DOHH2 (cell line): Measurements from ENCODE around the gene H6PD.

ENCODE experiments used
- H3F3A ChIP-seq: fragments of 200-600 bp; sonication (generic), shearing (Covaris generic); 2 replicates; pipeline ENCODE4 v1.6.0; 2016; ENCODE audit warnings: antibody characterized with exemption, mild to moderate bottlenecking; ENCODE audit not compliant: control insufficient read depth, insufficient read depth
- H3K27ac ChIP-seq: fragments of 200-600 bp; sonication (generic); 2 replicates; pipeline ENCODE4 v1.5.1; 2014; ENCODE audit warnings: low read depth, mild to moderate bottlenecking, low read length, moderate library complexity
- H3K27me3 ChIP-seq: fragments of 200-600 bp; sonication (generic); 2 replicates; pipeline ENCODE4 v1.6.1; 2014; ENCODE audit warnings: mild to moderate bottlenecking, low read length, mixed read lengths; ENCODE audit not compliant: control insufficient read depth
- H3K36me3 ChIP-seq: fragments of 200-600 bp; sonication (generic); 2 replicates; pipeline ENCODE4 v1.6.1; 2014; ENCODE audit warnings: mild to moderate bottlenecking, low read length, moderate library complexity, mixed read lengths; ENCODE audit not compliant: control insufficient read depth
- H3K4me1 ChIP-seq: fragments of 200-600 bp; sonication (generic); 2 replicates; pipeline ENCODE4 v1.6.1; 2014; ENCODE audit warnings: mild to moderate bottlenecking, low read length, mixed read lengths; ENCODE audit not compliant: control insufficient read depth
- H3K4me2 ChIP-seq: fragments of 200-600 bp; sonication (generic); 2 replicates; pipeline ENCODE4 v1.6.0; 2014; ENCODE audit warnings: mild to moderate bottlenecking, low read length, moderate library complexity
- H3K4me3 ChIP-seq: fragments of 200-600 bp; sonication (generic); 2 replicates; pipeline ENCODE4 v1.5.1; 2014; ENCODE audit warnings: mild to moderate bottlenecking, low read length, mixed read lengths
- H3K79me2 ChIP-seq: fragments of 200-600 bp; sonication (generic); 2 replicates; pipeline ENCODE4 v1.6.1; 2014; ENCODE audit warnings: mild to moderate bottlenecking, low read length, mixed read lengths; ENCODE audit not compliant: control insufficient read depth
- H3K9me2 ChIP-seq: fragments of 200-600 bp; sonication (generic); replicated peaks from 2 replicates; pipeline ENCODE4 v1.6.1; 2014; ENCODE audit warnings: mild to moderate bottlenecking, low read length, mixed read lengths; ENCODE audit not compliant: control insufficient read depth
- H3K9me3 ChIP-seq: fragments of 200-600 bp; sonication (generic); 2 replicates; pipeline ENCODE4 v1.6.1; 2014; ENCODE audit warnings: antibody characterized with exemption, low read length, mixed read lengths; ENCODE audit not compliant: control insufficient read depth, insufficient read depth
- H4K20me1 ChIP-seq: fragments of 200-600 bp; sonication (generic); 2 replicates; pipeline ENCODE4 v1.6.0; 2014; ENCODE audit warnings: low read depth, mild to moderate bottlenecking, antibody characterized with exemption, low read length, moderate library complexity; ENCODE audit not compliant: control insufficient read depth, insufficient read depth
- EZH2phosphoT487 ChIP-seq: fragments of 200-600 bp; sonication (generic); IDR thresholded peaks from 2 replicates; pipeline ENCODE4 v1.6.1; 2017; ENCODE audit warnings: borderline replicate concordance, mild to moderate bottlenecking, antibody characterized with exemption, low read length, moderate library complexity, mixed read lengths
- TF ChIP-seq, protein P1 (sequence below): fragments of 200-600 bp; sonication (generic); IDR thresholded peaks from one replicate; pipeline ENCODE4 v1.5.1; 2014; ENCODE audit warnings: antibody characterized with exemption, mild to moderate bottlenecking, low read depth, low read length; ENCODE audit not compliant: poor library complexity, severe bottlenecking

The H6PD gene

DNA sequence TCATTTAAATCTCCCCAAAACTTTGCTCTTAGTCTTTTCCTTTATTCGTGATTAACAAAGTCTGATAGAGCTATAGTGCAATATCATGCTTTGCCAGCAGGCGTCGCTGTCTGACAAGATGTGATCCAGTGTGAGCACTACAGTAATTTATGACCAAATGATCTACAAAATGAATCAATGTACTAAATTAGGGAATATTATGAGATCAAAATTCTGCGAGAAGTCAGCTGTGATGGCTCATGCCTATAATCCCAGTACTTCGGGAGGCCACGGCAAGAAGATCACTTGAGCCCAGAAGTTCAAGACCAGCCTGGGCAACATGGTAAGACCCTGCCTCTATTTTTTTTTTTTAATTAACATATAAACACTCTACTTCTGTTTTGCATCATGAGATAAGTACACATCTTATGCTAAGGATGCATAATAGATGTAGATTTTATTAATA is 54.5 kb downstream of the H6PD start:
- TF ChIP-seq, protein P1, sequence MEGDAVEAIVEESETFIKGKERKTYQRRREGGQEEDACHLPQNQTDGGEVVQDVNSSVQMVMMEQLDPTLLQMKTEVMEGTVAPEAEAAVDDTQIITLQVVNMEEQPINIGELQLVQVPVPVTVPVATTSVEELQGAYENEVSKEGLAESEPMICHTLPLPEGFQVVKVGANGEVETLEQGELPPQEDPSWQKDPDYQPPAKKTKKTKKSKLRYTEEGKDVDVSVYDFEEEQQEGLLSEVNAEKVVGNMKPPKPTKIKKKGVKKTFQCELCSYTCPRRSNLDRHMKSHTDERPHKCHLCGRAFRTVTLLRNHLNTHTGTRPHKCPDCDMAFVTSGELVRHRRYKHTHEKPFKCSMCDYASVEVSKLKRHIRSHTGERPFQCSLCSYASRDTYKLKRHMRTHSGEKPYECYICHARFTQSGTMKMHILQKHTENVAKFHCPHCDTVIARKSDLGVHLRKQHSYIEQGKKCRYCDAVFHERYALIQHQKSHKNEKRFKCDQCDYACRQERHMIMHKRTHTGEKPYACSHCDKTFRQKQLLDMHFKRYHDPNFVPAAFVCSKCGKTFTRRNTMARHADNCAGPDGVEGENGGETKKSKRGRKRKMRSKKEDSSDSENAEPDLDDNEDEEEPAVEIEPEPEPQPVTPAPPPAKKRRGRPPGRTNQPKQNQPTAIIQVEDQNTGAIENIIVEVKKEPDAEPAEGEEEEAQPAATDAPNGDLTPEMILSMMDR = peak; percentile 92
- no peak for TF ChIP-seq EZH2phosphoT487
- Histone ChIP-seq H3K9me3 (peaks cover 21% of the 10 kb centered on the region), H3K4me2 (no peak overlapping the region), H3K4me1 (peaks cover 14% of the 10 kb centered on the region), H3K4me3 (no peak overlapping the region), H3K79me2 (peaks cover 10% of the 10 kb centered on the region), H3K9me2 (no peaks in the 10 kb centered on the region), H3K36me3 (no peaks in the 10 kb centered on the region), H3K27me3 (peaks cover 6% of the 10 kb centered on the region), H3K27ac (no peak overlapping the region), H4K20me1 (peaks cover 4% of the 10 kb centered on the region; the same call in 1 of the 2 replicates), H3F3A (peaks cover 2% of the 10 kb centered on the region; the same call in 1 of the 2 replicates)

DNA sequence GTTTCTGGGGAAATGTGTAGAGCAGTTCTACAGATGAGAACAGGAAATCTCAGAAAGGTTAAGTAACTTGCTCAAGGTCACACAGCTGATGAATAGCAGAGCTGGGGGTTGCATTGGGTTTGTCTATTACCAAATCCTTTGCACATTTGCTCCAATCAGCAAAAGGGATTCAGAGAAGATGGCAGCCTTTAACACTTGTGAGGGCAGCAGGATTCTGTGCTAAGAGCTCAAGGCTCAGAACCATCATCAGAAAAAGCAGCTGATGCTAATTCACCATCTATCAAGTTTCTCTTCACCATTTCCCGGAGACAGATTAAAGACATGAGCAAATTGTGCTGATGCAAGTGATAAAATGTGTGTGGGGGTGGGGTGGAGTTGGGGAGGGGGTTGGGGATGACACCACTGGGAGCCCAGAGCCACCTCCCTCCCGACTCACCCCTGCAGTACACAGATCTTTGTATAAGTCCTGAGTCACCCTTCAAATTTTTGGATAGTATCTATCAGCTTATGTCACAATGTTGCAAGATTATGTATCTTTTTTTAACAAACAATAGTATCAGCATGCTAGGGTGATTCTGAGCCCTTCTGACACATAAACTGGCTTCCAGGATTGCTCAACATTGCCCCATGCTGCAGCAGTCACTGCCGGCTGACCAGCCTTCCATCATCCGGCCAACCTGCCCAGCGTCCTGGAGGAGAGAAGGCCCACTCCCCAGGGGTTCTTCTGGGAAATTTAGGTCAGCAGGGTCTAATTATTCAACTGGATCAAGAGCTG is 55.3 kb downstream of the H6PD start:
- peaks cover 6% of the 10 kb centered on the region for H3K27me3 ChIP-seq
- H3K27ac ChIP-seq = no peak overlapping the region
- no peak overlapping the region for H3K4me3 ChIP-seq
- H3K4me2 ChIP-seq = no peak overlapping the region
- no peaks in the 10 kb centered on the region for H3K9me2 ChIP-seq
- H4K20me1 ChIP-seq = peaks cover 9% of the 10 kb centered on the region; the same call in 1 of the 2 replicates
- H3K36me3 ChIP-seq = no peaks in the 10 kb centered on the region
- peaks cover 22% of the 10 kb centered on the region for H3K4me1 ChIP-seq
- TF ChIP-seq, protein P1 = no peak
- TF ChIP-seq EZH2phosphoT487 = no peak
- H3K79me2 ChIP-seq = peaks cover 18% of the 10 kb centered on the region
- peaks cover 21% of the 10 kb centered on the region for H3K9me3 ChIP-seq
- H3F3A ChIP-seq = peaks cover 2% of the 10 kb centered on the region; the same call in 1 of the 2 replicates

DNA sequence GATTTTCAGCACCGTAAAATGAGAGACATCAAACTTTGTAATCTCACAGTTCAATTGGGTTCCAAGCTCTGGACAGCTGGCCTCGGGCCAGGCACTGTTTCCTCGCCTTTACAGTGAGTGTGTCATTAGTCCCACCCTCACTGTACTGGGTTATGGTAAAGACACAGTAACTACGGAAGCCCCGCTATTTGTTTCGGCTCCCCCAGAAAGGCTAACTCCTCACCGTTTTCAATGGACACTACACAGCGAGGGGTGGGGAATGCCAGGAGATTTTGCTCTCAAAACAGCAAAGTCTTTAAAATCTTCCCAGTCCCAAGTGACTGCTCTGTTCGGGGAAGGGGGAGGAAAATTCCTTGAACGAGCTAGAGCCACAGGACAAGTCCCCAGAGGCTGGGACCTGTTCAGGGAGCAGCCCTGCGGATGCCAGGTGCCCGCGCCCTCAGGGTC is 57.4 kb downstream of the H6PD start:
- H3K4me2 ChIP-seq = peak overlapping the region; percentile 56; the same call in 1 of the 2 replicates
- peaks cover 25% of the 10 kb centered on the region for H3K4me1 ChIP-seq
- peaks cover 6% of the 10 kb centered on the region for H3K27me3 ChIP-seq
- no peaks in the 10 kb centered on the region for H3K9me2 ChIP-seq
- H3K4me3 ChIP-seq = peak overlapping the region; percentile 91; the same call in 1 of the 2 replicates
- H3K79me2 ChIP-seq = peaks cover 38% of the 10 kb centered on the region
- no peak overlapping the region for H3K27ac ChIP-seq
- peaks cover 2% of the 10 kb centered on the region; the same call in 1 of the 2 replicates for H3F3A ChIP-seq
- H4K20me1 ChIP-seq = peaks cover 10% of the 10 kb centered on the region
- peaks cover 14% of the 10 kb centered on the region for H3K9me3 ChIP-seq
- TF ChIP-seq EZH2phosphoT487 = no peak
- TF ChIP-seq, protein P1 = no peak
- H3K36me3 ChIP-seq = no peaks in the 10 kb centered on the region
